ENCODE data around the gene ALKBH5.

ALKBH5 gene

DNA sequence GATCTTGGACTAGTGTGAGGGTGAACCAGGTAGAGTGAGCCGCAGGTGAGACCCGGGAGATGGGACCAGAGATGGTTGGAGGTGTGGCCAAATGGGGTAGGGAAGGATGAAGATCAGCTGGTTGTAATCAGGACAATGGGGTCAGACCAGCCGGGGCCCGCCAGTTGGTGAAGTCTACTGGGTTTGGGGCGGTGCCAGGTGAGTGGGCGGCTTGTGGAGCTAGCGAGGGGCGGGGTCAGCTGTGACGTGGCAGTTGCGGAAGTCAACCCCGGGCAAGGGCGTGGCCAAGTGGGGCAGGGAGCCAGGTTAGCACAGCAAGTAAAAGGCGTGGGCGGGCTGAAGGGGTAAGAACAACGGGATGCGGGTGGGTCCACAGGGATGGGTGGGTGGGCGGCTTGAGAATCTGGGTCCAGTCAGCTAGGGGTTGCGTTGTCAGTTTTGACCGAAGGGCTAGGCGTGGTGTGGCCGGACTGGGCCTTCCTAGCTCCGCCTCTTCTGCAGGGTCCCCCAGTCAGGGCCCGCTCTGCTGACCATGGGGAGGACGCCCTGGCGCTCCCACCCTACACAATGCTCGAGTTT lies 25.5 kb upstream of the ALKBH5 start:
- no peak for DNase-seq

DNA sequence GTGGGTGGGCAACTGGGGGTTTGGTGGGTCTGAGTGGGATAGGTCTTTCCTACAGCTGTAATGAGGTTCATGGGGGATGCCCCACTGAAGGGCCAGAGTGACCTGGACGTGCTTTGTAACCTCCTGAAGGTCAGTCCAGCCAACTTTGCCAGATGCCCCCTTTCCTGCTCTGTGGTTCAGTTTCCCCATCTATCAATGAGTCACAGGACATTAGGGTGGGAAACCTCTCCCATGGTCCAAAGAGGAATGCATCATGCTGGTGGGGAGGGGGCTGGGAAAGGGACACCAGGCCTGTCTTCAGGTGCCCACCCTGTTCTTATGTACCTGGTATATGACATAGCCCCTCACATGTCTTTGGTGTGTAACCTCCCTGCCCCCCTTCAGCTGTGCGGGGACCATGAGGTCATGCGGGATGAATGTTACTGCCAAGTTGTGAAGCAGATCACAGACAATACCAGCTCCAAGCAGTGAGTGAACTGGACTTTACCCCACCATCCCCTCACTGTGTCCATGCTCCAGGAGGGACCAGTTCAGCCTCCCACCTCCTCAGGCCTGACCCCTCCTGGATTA lies 24.0 kb upstream of the ALKBH5 start:
- no peak for DNase-seq

DNA sequence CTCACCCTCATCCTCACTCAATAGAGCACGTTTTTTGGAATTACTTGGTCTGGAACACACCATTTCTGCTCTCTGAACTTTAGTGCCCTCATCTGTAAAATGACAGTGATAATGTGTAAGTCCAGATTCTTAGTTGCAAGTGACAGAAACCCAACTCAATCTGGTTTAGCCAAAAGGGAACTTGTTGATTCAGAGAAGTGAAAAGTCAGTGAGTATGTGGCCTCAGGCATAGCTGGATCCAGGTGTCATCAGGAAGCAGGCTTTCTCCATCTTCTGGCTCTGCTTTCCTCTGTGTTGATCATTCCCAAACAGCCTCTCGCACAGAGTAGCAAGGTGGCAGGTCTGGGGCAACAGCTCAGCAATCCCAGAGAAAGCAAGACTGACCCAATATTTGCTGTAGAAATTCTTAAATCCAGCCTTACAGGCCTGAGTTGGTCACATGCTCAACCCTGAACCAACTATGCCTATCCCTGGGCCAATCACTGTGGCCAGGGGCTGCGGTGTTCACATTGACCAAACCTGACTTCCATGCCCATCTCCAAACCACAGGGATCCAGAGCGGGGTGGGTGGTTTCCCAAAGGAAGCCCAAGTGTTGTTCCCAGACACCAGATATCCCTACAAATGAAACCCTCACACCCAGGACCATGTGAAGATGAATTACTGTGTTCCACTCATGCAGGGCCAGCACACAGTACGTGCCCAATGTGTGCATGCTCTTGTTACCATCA lies 23.3 kb upstream of the ALKBH5 start:
- DNase-seq, result no peak

DNA sequence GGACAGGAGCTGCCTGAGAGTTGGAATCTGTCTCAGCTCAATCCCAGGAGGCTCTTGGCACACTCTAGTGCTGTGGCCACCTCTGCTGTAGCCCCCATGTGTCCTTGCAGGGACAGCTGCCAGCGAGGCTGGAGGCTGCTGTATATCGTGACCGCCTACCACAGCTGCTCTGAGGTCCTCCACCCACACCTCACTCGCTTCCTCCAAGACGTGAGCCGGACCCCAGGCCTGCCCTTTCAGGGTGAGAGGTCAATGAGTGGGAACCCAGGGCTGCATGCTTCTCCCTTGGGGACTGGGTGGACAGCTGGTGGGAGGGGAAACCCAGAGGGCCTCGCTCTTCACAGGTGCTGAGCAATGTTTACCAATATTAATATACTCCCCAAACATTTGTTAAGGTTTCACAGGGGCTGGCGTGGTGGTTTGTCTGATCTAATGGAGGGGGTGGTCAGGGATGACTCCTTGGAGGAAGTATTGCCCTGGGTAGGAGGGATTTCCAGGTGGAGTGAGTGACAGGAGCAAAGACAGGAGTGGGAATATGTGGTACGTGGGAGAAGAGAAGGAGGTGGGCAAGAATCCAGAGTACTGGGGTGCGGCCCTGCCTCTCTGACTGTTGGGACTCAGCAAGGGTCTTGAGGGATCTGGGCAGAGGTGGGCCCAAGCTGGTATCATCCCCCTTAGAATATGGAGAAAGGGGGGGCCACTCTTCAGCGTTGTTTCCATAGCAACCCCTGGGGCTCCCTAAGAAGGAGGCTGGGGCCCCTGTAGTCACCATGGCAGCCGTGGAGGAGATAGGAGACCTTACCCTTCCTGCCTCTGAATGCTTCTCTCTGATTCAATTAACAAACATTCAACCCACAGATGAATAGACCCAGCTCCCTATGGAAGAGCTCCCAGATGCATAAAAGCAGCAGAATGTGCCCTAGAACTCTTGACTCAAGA lies 22.2 kb upstream of the ALKBH5 start:
- no peak for DNase-seq

DNA sequence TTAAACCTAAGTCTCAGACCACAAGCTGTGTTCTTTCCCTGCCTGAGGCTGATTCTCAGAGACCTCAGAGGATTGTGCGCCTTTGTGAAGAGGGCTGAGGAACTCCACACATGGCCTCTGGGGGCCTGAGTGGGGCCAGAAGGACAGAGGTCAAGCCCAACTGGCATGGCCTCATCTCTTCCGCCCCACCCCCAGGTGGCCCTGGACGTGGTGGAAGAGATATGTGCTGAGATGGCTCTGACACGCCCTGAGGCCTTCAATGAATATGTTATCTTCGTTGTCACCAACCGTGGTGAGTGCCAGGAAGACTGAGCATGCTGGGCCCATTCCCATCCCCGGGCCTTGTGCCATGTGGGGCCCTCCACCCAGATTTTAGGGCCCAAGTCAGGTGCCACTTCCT lies 20.1 kb upstream of the ALKBH5 start:
- DNase-seq, result no peak

DNA sequence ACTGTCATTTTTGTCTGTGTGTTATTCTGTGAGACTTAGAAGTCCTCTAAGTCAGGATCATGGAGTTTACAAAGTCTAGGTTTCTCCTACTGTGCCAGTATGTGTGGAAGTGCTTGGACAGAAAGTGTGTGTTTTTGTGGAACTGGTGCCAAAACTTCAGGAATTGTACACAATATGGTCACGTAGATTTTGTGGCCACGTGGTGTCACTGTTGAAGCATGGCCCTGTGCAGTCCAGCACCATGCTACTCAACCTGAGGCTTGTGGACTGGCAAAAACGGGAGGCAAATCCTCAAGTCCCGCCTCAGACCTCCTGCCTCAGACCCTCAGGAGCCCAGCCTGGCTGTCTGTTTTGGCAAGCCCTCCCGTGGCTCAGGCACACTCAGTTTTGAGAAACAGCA lies 16.7 kb upstream of the ALKBH5 start:
- no peak for DNase-seq

DNA sequence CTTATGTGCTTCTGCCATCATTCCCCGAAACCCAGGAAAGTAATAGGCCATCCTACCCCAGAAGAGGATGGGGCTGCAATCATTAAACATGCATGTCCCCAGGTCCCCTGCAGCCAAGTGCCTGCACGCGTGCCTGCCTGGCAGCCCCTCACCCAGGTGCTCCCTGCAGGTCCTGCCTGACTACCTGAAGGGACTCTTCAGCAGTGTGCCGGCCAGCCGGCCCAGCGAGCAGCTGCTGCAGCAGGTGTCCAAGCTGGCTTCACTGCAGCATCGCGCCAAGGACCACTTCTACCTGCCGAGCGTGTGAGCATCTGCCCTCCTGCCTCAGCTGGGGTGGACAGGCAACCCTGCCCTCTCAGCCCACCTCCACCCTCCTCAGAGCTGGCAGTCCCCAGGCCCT lies 16.2 kb upstream of the ALKBH5 start:
- no peak for DNase-seq

DNA sequence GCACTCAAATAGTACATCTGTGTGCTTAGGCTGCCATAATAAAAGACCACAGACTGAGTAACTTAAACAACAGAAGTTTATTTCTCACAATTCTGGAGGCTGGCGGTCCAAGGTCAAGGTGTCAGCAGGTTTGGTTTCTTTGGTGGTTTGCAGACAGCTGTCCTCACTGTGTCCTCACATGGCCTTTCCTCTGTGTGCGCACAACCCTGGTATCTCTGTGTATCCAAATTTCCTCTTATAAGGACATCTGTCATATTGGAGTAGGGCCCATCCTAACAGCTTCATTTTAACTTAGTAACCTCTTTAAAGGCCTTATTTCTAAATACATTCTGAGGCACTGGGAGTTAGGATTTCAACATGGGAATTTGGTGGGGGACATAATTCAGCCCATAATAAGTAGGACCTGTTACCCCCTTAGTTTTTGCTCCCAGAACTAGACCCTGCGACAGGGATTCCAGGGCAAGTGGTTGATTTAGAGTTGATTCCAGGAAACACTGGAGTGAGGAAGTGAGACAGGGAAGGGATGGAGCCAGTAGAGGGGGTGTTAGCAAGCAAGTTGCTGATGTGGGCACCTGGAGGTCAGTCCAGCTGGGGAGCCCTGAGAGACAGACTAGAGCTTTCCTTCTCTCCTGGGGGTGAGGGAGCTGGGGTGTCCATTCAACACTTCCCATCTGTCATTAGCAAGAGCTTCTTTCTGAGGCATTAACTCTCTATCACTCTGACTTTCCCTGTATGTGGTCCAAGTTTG lies 10.9 kb upstream of the ALKBH5 start:
- DNase-seq, result peak; percentile 79

DNA sequence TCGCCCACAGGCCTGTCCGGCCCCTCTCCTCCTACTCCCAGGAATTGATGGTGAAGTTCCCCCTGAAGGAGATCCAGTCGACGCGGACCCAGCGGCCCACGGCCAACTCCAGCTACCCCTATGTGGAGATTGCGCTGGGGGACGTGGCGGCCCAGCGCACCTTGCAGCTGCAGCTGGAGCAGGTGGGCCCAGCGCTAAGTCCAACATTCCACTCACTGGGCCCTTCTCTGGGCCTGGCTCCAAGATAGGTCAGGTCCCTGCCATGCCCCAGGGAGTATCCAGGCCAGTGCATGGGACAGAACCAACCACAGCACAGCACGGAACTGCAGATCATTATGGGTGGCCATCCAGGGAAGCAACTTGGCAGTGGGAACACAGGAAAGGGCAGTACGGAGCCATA lies 9.9 kb upstream of the ALKBH5 start:
- no peak for DNase-seq

DNA sequence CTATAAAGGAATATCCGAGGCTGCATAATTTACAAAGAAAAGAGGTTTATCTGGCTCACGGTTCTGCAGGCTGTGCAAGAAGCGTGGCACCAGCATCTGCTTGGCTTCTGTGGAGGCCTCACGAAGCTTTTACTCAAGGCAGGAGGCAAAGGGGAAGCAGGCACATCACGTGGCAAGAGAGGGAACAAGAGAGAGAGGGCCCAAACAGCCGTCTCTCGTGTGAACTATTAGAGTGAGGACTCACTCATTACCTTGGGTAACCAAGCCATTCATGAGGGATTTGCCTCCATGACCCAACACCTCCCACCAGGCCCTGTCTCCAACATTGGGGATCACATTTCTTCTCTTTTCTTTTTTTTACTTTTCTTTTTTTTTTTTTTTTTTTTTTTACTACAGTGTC lies 7.5 kb upstream of the ALKBH5 start:
- DNase-seq, result no peak

DNA sequence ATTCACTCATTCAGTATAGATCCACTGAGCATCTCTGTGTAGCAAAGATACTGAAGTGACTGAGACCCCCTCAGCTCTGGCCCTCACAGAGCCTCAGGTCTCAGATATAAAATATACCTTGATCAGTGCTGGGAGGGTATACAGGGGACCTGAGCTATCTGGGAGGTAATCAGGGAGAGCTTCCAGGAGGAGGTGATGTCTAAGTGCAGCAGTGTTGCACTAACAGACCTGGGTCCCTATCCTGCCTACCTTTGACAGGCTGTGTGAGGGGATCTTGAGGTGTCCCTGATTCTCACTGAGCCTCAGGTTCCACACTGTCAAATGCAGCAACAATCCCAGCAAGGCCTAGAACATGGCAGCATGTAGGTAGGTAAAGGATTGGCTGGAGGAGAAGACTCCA lies 6.5 kb upstream of the ALKBH5 start:
- no peak for DNase-seq

DNA sequence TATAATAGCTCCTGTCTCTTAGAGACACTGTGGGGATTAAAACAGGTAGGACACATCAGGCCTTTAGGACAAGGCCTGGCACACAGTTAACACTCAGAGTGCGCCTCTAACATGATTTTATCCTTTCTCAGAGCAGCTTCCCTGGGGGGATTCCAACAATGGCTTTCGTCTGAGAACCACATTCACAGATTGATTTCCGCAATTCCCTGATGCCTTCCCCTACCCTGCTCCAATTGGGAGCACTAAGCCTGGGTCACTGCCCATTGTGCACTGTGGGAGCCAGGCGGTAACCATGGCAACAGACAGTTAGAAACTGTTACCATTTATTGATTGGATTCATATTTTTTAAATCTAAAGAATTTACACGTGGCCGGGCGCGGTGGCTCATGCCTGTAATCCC lies 5.9 kb upstream of the ALKBH5 start:
- no peak for DNase-seq

DNA sequence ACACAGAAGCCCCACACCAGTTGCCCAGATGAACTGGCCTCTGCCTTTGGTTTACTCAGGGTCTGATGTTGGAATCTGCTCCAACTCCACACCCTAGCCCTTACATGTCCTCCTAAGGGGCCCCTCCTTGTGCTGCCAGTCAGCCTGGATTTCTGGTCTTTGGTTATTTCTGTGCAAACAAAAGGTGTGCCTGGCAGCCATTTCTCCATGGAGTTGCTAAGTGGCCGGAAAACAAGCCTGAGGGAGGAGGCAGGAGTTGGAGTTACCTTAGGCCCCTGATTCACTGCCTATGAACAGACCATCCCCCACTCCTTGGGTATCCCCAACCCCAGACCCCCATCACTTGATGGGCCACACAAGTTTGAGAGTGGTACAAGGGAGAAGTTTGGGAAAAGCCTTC lies 4.4 kb upstream of the ALKBH5 start:
- DNase-seq, result no peak

DNA sequence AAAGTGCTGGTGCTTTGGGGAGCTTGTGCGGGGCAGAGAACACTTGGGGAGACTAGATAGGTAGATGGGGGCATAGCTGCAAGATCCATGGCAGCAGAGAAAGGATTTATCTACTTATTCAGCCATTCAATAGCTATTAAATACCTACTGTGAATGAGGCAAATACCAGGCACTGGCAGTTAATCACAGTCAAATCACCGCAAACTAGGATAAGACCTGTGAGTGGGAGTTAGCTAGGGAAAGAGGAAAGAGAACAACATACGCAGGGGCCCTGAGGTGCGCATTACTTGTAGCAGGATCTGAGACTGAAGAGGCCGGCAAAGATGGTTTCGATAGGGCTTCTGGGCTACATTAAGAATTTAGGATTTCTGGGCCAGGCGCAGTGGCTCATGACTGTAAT lies 3.8 kb upstream of the ALKBH5 start:
- DNase-seq, result no peak

DNA sequence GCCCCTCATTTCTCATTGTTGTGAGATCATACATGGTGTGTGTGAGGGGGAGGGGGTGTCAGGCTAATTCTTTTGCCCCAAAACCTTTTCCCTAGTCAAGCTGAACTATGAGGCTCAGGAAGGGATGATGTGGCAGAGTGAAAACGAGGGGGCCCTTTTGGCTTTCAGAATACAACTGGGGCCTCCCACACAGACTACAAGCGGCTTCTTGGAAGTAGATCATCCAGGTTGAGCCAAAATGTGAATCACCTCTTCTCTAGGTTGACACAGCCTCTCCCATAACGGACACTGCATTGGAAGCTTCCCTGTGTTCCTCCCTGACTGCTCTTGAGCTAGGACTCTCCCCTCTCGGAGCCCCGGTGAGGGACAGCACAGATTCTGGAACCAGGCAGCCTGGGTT lies 2.3 kb upstream of the ALKBH5 start:
- DNase-seq, result no peak

DNA sequence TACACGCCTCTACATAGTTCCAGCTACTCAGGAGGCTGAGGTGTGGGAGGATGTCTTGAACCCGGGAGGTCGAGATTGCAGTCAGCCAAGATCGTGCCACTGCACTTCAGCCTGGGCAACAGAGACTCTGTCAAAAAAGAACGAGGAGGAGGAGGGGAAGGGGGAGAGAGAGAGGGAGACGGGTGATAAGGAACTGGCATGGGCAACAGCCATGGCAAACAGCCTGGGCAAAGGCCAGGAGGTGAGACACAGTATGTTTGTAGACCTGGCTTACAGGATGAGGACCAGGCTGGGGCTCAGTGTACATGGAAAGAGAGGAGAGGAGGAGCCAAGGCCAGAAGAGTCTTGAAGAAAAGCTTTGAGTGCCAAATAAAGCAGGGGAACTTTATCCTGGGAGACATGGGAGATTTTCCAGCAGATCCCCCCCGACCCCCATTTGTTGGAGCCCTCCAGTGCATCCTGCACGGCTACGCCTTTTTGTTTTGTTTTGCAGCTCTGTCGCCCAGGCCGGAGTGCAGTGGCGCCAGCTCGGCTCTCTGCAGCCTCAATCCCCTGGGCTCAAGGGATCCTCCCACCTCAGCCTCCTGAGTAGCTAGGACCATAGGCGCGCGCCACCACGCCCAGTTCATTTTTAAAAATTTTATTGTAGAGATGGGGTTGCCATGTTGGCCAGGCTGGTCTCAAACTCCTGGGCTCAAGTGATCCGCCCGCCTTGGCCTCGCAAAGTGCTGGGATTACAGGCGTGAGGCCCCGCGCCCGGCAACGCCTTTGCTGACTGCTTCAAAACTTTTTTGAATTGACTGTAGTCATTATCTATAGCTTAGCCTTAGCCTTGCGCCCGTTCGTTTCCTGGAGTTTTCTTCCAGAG lies 1.3 kb upstream of the ALKBH5 start:
- DNase-seq, result no peak

DNA sequence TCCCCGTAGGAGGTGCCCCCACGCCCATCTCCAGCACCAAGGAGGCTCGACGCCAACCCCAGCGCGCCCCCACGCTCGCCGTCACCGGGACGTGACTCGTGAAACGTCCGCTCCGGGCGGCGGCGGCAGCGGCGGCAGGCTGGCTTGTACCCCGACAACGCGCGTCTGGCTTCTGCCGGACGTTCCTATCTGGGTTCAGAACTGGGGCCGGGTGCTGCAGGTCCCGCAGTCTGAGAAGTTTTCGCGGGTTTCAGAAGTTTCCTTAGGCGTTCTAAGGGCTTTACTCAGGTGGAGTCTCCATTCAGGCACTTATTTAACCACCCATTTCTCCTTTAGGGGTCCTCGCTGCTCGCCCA lies 672 bp upstream of the ALKBH5 start:
- no peak for DNase-seq

DNA sequence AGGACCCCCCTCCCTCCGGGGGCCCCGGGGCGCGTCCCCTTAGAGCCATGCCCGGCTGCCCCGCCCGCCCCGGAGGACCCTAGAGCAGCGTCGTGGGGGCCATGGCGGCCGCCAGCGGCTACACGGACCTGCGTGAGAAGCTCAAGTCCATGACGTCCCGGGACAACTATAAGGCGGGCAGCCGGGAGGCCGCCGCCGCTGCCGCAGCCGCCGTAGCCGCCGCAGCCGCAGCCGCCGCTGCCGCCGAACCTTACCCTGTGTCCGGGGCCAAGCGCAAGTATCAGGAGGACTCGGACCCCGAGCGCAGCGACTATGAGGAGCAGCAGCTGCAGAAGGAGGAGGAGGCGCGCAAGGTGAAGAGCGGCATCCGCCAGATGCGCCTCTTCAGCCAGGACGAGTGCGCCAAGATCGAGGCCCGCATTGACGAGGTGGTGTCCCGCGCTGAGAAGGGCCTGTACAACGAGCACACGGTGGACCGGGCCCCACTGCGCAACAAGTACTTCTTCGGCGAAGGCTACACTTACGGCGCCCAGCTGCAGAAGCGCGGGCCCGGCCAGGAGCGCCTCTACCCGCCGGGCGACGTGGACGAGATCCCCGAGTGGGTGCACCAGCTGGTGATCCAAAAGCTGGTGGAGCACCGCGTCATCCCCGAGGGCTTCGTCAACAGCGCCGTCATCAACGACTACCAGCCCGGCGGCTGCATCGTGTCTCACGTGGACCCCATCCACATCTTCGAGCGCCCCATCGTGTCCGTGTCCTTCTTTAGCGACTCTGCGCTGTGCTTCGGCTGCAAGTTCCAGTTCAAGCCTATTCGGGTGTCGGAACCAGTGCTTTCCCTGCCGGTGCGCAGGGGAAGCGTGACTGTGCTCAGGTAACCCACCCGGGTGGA lies 759 bp downstream of the ALKBH5 start:
- no peak for DNase-seq

DNA sequence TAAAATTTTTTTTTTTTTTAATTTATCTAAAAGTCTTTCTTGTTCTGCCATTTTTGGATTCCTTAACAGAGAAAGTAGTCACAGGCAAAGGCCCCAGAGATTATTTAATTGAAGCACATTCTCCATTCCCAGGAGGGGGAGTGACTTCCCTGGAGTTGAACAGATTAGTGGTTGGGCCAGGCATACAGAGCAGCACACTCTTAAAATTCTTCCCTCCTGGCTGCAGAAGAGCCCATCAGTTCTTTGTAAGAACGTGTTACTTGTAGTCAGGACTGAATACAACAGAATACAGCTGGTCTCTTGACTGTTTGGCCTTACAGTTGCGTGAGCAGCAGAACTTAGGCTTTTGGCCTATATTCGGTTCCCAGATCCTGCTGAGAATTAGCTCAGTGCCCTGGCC lies 1.8 kb downstream of the ALKBH5 start:
- DNase-seq, result no peak

DNA sequence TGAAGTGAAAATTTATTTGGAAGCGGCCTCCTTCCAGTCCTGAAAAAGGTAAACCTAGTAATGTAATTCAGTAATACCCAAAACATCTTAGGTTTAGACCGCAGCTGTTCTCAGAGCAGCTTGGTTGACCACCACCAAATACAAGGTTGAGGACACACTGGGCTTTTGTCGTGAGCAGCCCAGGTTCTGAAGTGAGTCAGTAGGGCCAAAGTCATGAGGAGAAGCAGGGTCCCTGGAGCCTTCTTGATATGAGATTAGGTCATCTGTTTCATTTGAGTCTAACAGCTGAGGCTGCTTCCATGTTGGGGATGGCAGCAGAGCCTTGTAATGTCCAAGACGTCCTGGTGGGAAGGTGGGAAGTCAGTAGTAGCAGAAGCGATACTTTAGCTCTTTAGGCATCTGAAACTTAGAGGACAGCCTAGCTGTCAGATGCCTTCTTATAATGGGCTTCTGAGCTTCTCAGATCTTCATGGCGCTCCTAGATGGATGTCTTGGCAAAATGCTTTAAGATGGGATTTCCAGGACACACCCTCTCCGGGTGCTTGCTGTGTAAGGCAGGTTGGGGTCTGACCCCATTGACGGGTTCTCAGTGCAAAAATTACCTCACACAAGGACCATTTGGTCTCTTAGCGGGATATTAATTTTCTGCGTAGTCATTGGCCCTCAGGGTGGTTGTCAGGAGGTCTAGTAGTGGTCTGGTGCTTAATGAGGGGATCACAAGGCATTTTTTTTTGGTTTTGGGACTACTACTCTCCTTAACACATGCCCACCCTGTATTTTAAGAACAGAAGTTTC lies 2.4 kb downstream of the ALKBH5 start:
- no peak for DNase-seq
